ENCODE data around the gene ZNF646.
A peak's percentile ranks its signal among the peaks of the same experiment; 100 is the strongest.
"Not testable (repeated sequence)": the region's sequence is repeated elsewhere in the genome, so short reads cannot be mapped to it uniquely, and the experiment has no call there.

Gene ZNF646

GRCh38 chr16:31094424-31095120, 20.4 kb downstream of the ZNF646 start, which contains the start of gene VKORC1:
TSS of gene VKORC1 (minus strand) at chr16:31094797. CDS start at chr16:31094729, 68 bp downstream.
- peak; percentile 97 for DNase-seq (ENCODE audit: low read depth)
- H3K4me3 ChIP-seq (ENCODE audit: low read length), result peak within 1 kb of the TSS; percentile 93
- no peak; the same call in 1 of the 2 replicates for TF ChIP-seq CTCF (conservative IDR thresholded peaks at IDR 0.05; ENCODE audit: low read length)

DNA sequence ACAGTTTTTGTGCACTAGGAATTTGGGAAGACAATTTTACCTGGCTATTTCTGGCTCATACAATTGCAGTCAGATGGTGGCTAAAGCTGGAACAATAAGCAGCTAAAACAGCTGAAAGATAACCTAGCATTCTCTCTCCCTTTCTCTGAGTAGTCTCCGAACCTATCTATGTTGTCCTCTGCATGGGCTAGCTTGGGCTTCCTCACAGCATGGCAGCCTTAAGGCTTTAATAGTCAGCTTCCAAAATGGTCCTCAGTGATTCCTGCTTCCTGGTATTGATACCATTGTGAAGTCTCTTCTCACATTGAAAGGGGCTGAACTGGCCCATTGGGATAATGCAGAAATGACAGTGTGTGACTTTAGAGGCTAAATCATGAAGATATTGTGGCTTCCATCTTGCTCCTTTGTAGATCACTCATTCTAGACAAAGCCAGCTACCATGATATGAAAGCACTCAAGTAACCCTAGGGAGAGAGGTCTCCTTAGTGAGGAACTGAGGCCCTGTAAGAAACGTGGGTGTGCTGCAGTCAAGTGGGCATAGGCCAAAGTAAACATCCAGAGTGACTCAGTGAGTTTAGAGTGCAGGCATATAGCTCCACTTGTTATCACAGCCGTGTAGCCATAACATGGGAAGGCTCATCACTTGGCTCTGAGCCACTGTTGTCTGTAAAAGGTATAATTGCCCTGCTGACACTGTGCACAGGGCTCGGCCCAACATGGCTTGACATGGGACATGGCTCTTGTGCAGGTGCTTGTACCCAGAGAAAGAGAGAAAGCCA, 25.8 kb downstream of the ZNF646 start:
- no peak overlapping the region for H3K4me3 ChIP-seq (ENCODE audit: low read length)
- TF ChIP-seq CTCF (conservative IDR thresholded peaks at IDR 0.05; ENCODE audit: low read length), result no peak
- DNase-seq (ENCODE audit: low read depth), result no peak

- not testable (repeated sequence) for DNase-seq (ENCODE audit: low read depth)
Observed at GRCh38 chr16:31100876-31101641, 26.8 kb downstream of the ZNF646 start.

DNA sequence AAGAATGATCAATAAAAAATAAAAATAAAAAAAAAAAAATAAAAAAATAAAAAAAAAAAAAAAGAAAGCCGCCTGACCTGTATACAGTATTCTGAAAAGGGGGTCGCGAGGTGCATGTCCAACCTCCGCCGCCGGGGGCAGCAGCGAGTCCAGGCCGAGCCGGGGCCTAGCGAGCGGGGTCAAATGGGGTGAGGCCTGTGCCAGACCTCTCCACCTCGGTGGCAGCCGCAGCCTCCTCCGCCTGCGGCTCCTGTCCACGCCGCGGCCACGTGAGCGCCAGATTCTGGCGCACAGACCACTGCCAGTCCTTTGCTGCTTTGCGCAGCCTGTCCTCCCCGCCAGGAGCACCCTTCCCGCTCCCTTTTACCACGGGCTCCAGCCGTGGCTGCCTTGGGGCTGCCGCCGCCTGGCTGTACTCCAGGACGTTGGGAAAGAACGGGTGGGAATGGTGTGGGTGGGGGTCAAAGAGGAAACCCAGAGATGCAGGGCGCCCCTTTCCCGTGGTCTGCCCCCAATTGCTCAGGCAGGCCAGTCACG, 31.5 kb downstream of the ZNF646 start:
- peak; percentile 80 for DNase-seq (ENCODE audit: low read depth)
- H3K4me3 ChIP-seq (ENCODE audit: low read length), result peak overlapping the region; percentile 33; the same call in 1 of the 2 replicates
- peak; percentile 69 for TF ChIP-seq CTCF (conservative IDR thresholded peaks at IDR 0.05; ENCODE audit: low read length)

More at GRCh38 chr16:31100876-31101641, 26.8 kb downstream of the ZNF646 start:
- not testable (repeated sequence) for H3K4me3 ChIP-seq (ENCODE audit: low read length)

- DNase-seq (ENCODE audit: low read depth), result no peak
- no peak overlapping the region for H3K4me3 ChIP-seq (ENCODE audit: low read length)
- TF ChIP-seq CTCF (conservative IDR thresholded peaks at IDR 0.05; ENCODE audit: low read length), result no peak
Observed at GRCh38 chr16:31106509-31107464, 32.6 kb downstream of the ZNF646 start.

- no peak overlapping the region; the same call in 1 of the 2 replicates for H3K4me3 ChIP-seq (ENCODE audit: low read length)
- no peak for TF ChIP-seq CTCF (conservative IDR thresholded peaks at IDR 0.05; ENCODE audit: low read length)
- no peak for DNase-seq (ENCODE audit: low read depth)
Observed at GRCh38 chr16:31107465-31107867, 33.2 kb downstream of the ZNF646 start.
